NCI-H1694 (cell line): ENCODE data around the gene RCOR3.

Experiments used
- DNase-seq: peaks from one replicate; lab custom pipeline; 2025; lab: John Stamatoyannopoulos, UW

Gene RCOR3

GRCh38 chr1:211324992-211325775 is 66.0 kb downstream of the RCOR3 start:
- DNase-seq = no peak

- DNase-seq = no peak
These were observed 67.0 kb downstream of the RCOR3 start for GRCh38 chr1:211326140-211326527.

GRCh38 chr1:211326528-211327345 is 67.6 kb downstream of the RCOR3 start, which contains the start of gene TRAF5:
TSS of gene TRAF5 (plus strand) at chr1:211326833. CDS start at chr1:211353240, 26,407 bp downstream.
- no peak for DNase-seq

GRCh38 chr1:211327346-211327921 is 68.3 kb downstream of the RCOR3 start:
- peak; percentile 33 for DNase-seq

GRCh38 chr1:211328084-211328694 is 69.0 kb downstream of the RCOR3 start:
- DNase-seq = no peak

GRCh38 chr1:211328866-211329475 is 69.8 kb downstream of the RCOR3 start:
- peak; percentile 78 for DNase-seq

GRCh38 chr1:211329764-211330201 is 70.6 kb downstream of the RCOR3 start:
- no peak for DNase-seq

GRCh38 chr1:211330282-211330936 is 71.2 kb downstream of the RCOR3 start:
- no peak for DNase-seq

GRCh38 chr1:211331011-211331709 is 72.0 kb downstream of the RCOR3 start:
- DNase-seq = no peak

- DNase-seq = no peak
These were observed 73.0 kb downstream of the RCOR3 start for GRCh38 chr1:211332036-211332616.

GRCh38 chr1:211332830-211333229 is 73.7 kb downstream of the RCOR3 start:
- DNase-seq = no peak

GRCh38 chr1:211333906-211334305 is 74.7 kb downstream of the RCOR3 start:
- DNase-seq = no peak

- no peak for DNase-seq
These were observed 75.8 kb downstream of the RCOR3 start for GRCh38 chr1:211334986-211335385.

GRCh38 chr1:211335522-211336157 is 76.5 kb downstream of the RCOR3 start:
- DNase-seq = no peak

GRCh38 chr1:211336161-211336560 is 77.0 kb downstream of the RCOR3 start:
- no peak for DNase-seq

- no peak for DNase-seq
These were observed 77.6 kb downstream of the RCOR3 start for GRCh38 chr1:211336775-211337174.

GRCh38 chr1:211337430-211338223 is 78.5 kb downstream of the RCOR3 start:
- DNase-seq = no peak

GRCh38 chr1:211338224-211338620 is 79.1 kb downstream of the RCOR3 start:
- no peak for DNase-seq

- DNase-seq = no peak
These were observed 80.5 kb downstream of the RCOR3 start for GRCh38 chr1:211339631-211340041.
